RWPE1 (cell line): Measurements from ENCODE around the gene SEMA6A.

Experiments
- CTCF ChIA-PET: fragments of 350-600 bp; sonication (Branson Sonifier 250); formaldehyde crosslinking; extraction: SDS; loops from one replicate; lab custom pipeline; 2021; lab: Yijun Ruan, JAX
- POLR2A ChIA-PET: fragments of 400-600 bp; formaldehyde crosslinking; extraction: SDS; loops from one replicate; lab custom pipeline; 2020; ENCODE audit warnings: antibody characterized with exemption; ENCODE audit not compliant: low non-redundant PET; lab: Yijun Ruan, JAX
- DNase-seq: peaks from one replicate; pipeline ENCODE4 v3.0.0; 2012; ENCODE audit warnings: low spot score
- H3K27ac ChIP-seq: fragments of 450-650 bp; 2 replicates; pipeline ENCODE4 v1.5.1; 2017
- CTCF ChIP-seq: fragments of 450-650 bp; conservative IDR thresholded peaks from 2 replicates; pipeline ENCODE4 v1.5.1; 2017; ENCODE audit warnings: low read depth, mild to moderate bottlenecking

The SEMA6A gene

GRCh38 chr5:116507941-116508655, 66.5 kb downstream of the SEMA6A start:
- ChIA-PET CTCF (interaction anchor here (0.5 to 0.6 kb wide), 2 partner anchors 47 to 371 kb away, joined by 3 read pairs; no protein-coding TSS in a partner anchor), POLR2A (no interaction called here)
- TF ChIP-seq CTCF, result no peak
- no peak for DNase-seq
- no peak overlapping the region for H3K27ac ChIP-seq

GRCh38 chr5:116507051-116507537, 67.5 kb downstream of the SEMA6A start:
- TF ChIP-seq CTCF, result no peak
- DNase-seq, result no peak
- POLR2A ChIA-PET, result no interaction called here
- CTCF ChIA-PET, result interaction anchor here (0.6 to 0.7 kb wide), 2 partner anchors 142 to 1840 kb away, joined by 3 read pairs; no protein-coding TSS in a partner anchor
- H3K27ac ChIP-seq, result no peak overlapping the region

- ChIA-PET CTCF (interaction anchor here (0.6 to 0.7 kb wide), 2 partner anchors 143 to 1840 kb away, joined by 3 read pairs; no protein-coding TSS in a partner anchor), POLR2A (no interaction called here)
- no peak for TF ChIP-seq CTCF
Measured at GRCh38 chr5:116506488-116506887, 68.1 kb downstream of the SEMA6A start.

GRCh38 chr5:116504593-116505166, 69.9 kb downstream of the SEMA6A start:
- ChIA-PET POLR2A (no interaction called here), CTCF (interaction anchor here (0.7 kb wide), 1 partner anchor 15 kb away, joined by 3 read pairs; no protein-coding TSS in a partner anchor)
- TF ChIP-seq CTCF, result no peak
- H3K27ac ChIP-seq, result no peak overlapping the region
- no peak for DNase-seq

More at GRCh38 chr5:116506488-116506887, 68.1 kb downstream of the SEMA6A start:
- no peak for DNase-seq
- H3K27ac ChIP-seq, result no peak overlapping the region

- CTCF ChIA-PET, result no interaction called here
- TF ChIP-seq CTCF, result no peak
- DNase-seq, result no peak
- POLR2A ChIA-PET, result no interaction called here
- H3K27ac ChIP-seq, result no peak overlapping the region
Measured at GRCh38 chr5:116502616-116503015, 72.0 kb downstream of the SEMA6A start.

- no peak for DNase-seq
- ChIA-PET CTCF (no interaction called here), POLR2A (no interaction called here)
- no peak overlapping the region for H3K27ac ChIP-seq
- no peak for TF ChIP-seq CTCF
Measured at GRCh38 chr5:116502138-116502537, 72.5 kb downstream of the SEMA6A start.
